ENCODE data around the gene KDM2B.
"Not testable (repeated sequence)": the region's sequence is repeated elsewhere in the genome, so short reads cannot be mapped to it uniquely, and the experiment has no call there.

KDM2B gene

GRCh38 chr12:121399391-121400331, 181.2 kb downstream of the KDM2B start, which contains the start of gene RNF34:
Gene RNF34, plus strand, starts transcription at chr12:121400118. Its CDS starts 95 bp downstream, at chr12:121400213.
- in situ Hi-C loops (cut with HindIII; ENCODE audit: low sequenced_read_pairs) = no loop called here

- in situ Hi-C loops (cut with HindIII; ENCODE audit: low sequenced_read_pairs) = no loop called here
Observed at GRCh38 chr12:121398355-121398754, 182.5 kb downstream of the KDM2B start.

- in situ Hi-C loops (cut with HindIII; ENCODE audit: low sequenced_read_pairs) = no loop called here
Observed at GRCh38 chr12:121397521-121397920, 183.3 kb downstream of the KDM2B start.

- in situ Hi-C loops (cut with HindIII; ENCODE audit: low sequenced_read_pairs) = no loop called here
Observed at GRCh38 chr12:121392325-121392716, 188.5 kb downstream of the KDM2B start.

GRCh38 chr12:121391619-121392324, 189.1 kb downstream of the KDM2B start:
- in situ Hi-C loops (cut with HindIII; ENCODE audit: low sequenced_read_pairs) = no loop called here

- in situ Hi-C loops (cut with HindIII; ENCODE audit: low sequenced_read_pairs) = no loop called here
Observed at GRCh38 chr12:121390856-121391255, 190.0 kb downstream of the KDM2B start.

GRCh38 chr12:121388421-121388981, 192.3 kb downstream of the KDM2B start:
- in situ Hi-C loops (cut with HindIII; ENCODE audit: low sequenced_read_pairs) = no loop called here

GRCh38 chr12:121384891-121385290, 195.9 kb downstream of the KDM2B start:
- in situ Hi-C loops (cut with HindIII; ENCODE audit: low sequenced_read_pairs) = not testable (repeated sequence)

GRCh38 chr12:121383601-121384021, 197.2 kb downstream of the KDM2B start:
- in situ Hi-C loops (cut with HindIII; ENCODE audit: low sequenced_read_pairs) = no loop called here

- in situ Hi-C loops (cut with HindIII; ENCODE audit: low sequenced_read_pairs) = no loop called here
Observed at GRCh38 chr12:121379945-121380344, 200.9 kb downstream of the KDM2B start.

Data from endothelial cell of hepatic sinusoid (primary cell).